ENCODE data around the gene KRTAP5-5.
"Not testable (repeated sequence)": the region's sequence is repeated elsewhere in the genome, so short reads cannot be mapped to it uniquely, and the experiment has no call there.

KRTAP5-5 gene

DNA sequence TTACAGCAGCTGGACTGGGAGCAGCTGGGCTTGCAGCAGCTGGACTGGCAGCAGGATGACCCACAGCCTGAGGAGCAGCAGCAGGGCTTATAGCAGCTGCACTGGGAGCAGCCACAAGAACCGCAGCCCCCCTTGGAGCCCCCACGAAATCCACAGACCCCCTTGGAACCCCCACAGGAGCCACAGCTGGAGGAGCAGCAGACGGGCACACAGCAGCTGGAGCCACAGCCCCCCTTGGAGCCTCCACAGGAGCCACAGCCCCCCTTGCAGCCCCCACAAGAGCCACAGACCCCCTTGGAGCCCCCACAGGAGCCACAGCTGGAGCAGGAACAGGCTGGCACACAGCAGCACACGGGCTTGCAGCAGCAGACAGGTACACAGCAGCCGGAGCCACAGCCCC, 21.7 kb upstream of the KRTAP5-5 start:
- not testable (repeated sequence) for DNase-seq

DNA sequence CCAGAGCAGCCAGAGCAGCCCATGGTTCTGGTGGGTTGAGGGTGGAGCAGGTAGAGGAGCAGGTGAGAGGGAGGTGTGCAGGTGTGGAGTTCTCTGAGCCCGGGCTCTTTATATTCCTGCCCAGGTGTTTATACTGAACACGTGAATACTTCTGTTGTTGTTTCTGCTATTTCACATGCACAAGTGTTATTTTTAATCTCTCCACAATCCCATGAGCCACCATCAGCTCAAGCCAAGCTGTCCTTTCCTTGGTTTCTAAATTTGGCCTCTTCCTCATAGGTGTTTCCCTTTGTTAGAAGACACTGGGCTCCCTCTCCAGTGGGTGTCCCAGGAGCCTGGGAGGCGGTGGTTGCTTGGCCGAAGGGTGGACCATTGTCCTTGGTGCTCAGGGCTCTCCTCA, 21.2 kb upstream of the KRTAP5-5 start, which contains the start of gene KRTAP5-3:
TSS of gene KRTAP5-3 (minus strand) at position 101 of the 400 bp plus-strand sequence. CDS start at position 23, 78 bp downstream.
- DNase-seq = no peak

GRCh38 chr11:1618231-1618630, 11.3 kb upstream of the KRTAP5-5 start:
- DNase-seq = no peak

DNA sequence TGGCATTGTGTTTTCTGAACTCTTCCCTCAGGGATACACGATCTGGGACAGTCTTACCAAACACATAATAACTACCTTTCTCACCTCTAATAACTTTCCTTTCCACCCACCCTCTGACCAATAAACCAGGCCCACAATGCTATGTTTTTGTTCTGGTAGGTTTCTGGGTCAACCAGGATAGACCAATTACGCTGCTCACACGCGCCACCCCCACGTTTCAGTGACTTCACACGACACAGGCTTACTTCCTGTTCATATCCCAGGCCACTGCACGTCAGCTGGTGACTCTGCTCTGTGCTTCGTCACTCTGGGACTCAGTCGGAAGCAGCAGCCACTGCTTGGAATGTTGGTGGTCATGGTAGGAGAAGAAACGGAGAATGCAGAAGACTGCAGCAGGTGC, 10.1 kb upstream of the KRTAP5-5 start:
- DNase-seq = no peak

DNA sequence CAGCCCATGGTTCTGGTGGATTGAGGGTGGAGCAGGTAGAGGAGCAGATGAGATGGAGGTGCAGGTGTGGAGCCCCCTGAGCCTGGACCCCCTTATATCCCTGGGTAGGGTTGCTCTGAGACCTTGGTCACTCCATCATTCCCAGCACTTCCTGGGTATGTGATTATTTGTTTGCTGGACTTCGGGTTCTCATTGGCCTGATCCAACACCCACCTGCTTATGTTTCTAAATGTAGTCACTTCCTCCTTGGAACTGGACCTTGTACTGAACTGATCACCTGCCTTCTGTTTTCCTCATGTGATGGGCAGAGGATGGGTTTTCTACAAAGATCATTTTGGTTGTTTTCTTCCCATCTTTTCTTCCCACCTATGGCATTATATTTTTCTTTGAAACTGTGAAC, 7.5 kb upstream of the KRTAP5-5 start, which contains the start of gene KRTAP5-4:
TSS of gene KRTAP5-4 (minus strand) at position 53 of the 400 bp plus-strand sequence. CDS start at position 8, 45 bp downstream.
- DNase-seq = no peak

DNA sequence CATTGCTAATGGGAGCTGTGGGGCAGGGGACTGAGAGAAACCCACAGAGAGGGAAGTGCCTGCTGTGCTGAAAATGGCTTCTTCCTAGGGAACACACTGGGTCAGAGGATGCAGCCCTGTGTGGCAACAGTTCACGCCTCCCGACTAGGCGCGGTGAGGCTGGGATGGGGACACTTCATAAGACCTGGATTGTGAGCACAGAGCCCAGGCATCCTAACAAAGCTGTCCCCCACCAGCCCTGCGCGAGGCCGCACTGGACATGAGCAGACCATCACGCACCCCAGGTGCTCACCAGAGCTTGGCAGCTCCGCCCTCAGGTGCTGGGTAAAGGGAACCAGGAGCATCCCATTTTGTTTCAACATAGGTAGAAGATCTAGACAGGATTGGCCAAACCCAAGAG, 5.9 kb upstream of the KRTAP5-5 start:
- no peak for DNase-seq

DNA sequence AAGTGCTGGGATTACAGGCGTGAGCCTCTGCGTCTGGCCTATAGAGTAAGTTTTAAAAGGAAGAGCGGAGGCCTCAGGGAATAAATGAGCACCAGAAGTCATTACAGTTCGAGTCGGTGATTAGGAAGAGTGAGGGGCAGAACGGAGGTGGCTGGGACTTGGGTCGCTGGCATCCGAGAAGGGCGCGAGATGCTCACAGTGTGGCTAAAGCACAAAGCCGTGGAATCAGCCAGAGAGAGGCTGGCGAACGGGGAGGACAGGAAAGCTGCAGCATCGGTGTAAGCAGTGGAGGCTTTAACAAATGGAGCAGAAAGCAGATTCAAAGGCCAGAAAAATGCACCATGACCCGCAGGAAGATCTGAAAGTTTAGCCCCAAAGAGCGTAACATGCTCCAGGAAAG, 5.0 kb upstream of the KRTAP5-5 start:
- no peak for DNase-seq

DNA sequence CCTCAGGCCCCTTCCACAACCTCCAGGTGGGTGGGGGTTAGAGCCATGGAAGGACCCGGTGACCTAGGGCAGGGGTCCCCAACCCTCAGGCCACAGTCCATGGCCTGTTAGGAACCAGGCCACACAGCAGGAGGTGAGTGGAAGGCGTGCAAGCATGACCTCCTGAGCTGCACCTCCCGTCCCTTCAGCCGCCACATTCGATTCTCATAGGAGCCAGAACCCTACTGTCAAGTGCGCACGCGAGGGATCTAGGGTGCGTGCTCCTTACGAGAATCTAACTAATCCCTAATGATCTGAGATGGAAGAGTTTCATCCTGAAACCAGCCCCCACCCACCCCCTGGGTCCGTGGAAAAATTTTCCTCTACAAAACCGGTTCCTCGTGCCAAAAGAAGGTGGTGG, 4.0 kb upstream of the KRTAP5-5 start:
- no peak for DNase-seq

- no peak for DNase-seq
Observed at GRCh38 chr11:1628506-1629325, 859 bp upstream of the KRTAP5-5 start.

- DNase-seq = no peak
Observed at GRCh38 chr11:1630271-1630670, 696 bp downstream of the KRTAP5-5 start.

- DNase-seq = no peak
Observed at GRCh38 chr11:1631066-1631568, 1.5 kb downstream of the KRTAP5-5 start.

- DNase-seq = no peak
Observed at GRCh38 chr11:1632053-1632714, 2.6 kb downstream of the KRTAP5-5 start.

DNA sequence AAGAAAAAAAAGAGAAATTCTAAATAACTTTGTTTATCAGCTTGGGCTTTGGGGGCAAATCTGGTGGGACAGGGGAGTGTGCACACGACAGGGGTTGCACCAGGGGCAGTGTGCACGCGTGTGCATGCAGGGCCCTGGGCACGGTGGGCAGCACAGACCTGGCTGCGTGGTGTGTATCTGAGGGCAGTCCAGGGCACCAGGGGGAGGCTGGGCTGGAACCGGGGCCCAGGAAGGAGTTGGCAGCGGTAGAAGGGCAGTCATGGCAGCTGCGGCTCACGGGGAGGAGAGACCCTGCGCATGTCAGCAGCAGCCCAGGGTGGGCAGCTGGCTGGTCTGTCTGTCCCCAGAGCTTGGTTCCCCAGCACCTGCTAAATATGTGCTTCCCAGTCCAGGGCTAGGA, 4.3 kb downstream of the KRTAP5-5 start:
- DNase-seq = no peak

DNA sequence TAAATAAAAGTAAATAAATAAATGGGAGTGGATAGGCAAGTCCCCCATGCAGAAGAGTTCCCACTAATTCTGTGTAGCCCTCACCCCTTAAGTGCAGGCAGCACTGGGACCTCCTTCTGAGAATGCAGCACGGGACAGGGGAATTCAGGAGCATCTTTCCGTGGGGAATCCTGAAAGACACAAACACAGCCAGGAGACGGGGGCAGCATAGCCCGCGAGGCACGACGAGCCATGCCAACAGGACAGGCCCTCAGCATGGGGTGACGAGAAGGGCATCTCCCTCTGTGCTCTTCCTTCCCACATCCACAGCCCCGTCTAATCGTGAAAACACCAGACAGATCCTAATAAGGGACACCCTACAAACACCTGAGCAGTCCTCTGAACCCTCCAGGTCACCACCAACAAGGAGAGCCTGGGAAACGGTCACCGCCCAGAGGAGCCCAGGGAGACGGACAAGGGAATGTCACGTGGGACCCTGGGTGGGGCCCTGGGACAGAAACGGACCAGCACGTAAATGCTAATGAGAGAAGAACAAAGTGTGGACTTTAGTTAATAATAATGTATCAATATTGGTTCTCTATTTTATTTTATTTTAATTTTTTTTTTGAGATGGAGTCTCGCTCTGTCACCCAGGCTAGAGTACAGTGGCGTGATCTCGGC, 6.8 kb downstream of the KRTAP5-5 start:
- no peak for DNase-seq

GRCh38 chr11:1637628-1638027, 8.1 kb downstream of the KRTAP5-5 start:
- DNase-seq = no peak

GRCh38 chr11:1638344-1638743, 8.8 kb downstream of the KRTAP5-5 start:
- no peak for DNase-seq

GRCh38 chr11:1639102-1639620, 9.6 kb downstream of the KRTAP5-5 start:
- peak; percentile 92 for DNase-seq

GRCh38 chr11:1639666-1640065, 10.1 kb downstream of the KRTAP5-5 start:
- DNase-seq = no peak

GRCh38 chr11:1640076-1640946, 10.7 kb downstream of the KRTAP5-5 start:
- DNase-seq = no peak

DNA sequence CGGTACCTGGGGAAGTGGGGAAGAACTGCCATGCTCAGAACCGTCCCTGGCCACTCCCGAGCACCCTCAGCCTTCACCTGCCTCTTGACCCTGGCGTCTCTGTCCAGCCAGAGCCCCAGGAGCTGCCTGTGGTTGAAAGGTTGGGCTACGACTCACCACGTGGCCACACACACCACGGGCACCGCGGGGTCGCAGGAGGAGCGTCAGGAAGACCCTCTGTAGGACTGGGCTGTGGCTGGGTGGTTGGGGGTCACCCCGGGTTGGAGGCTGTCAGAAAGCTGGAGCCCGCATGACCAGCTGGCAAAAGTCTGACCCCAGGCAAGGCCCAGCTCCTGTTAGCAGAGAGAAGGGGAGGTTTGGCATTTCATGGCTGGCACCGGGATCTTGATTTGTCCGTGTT, 11.5 kb downstream of the KRTAP5-5 start:
- DNase-seq = no peak

GRCh38 chr11:1642288-1643145, 12.9 kb downstream of the KRTAP5-5 start:
- DNase-seq = no peak

Measured in NCI-H1436 treated with DMSO at 0.1 percent for 48 hours (cell line).